Activated CD4-positive, alpha-beta T cell treated with anti-CD3 and anti-CD28 coated beads for 4 hours (primary cell): ENCODE data around the gene TBC1D22A.

ENCODE experiments used
- DNase-seq, 2 donors: peaks; one replicate each; pipeline ENCODE4 v3.0.0-alpha.2; 2020

TBC1D22A gene

DNA sequence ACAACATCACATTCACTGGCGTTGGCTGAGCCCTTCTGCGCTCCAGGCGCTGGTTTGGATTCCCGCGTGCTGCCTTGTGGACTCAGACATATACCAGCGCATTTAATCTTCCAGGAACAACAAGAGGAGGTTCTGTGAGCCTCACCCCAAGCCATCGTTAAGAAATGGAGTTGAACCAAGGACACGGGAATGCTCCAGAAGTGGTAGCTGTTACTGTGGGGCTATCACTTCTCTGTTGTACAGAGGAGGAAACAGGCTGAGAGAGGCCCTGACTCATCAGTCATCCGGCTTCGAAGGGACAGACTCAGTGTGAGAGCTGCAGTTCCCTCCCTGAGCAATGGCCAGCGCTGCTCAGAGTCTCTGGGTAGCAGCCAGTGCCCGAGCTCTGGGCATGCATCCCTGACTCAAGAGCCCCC is 291.3 kb downstream of the TBC1D22A start:
- no peak for DNase-seq

GRCh38 chr22:47054231-47055072 is 292.0 kb downstream of the TBC1D22A start:
- DNase-seq, result no peak

GRCh38 chr22:47055073-47055355 is 292.6 kb downstream of the TBC1D22A start:
- no peak for DNase-seq

GRCh38 chr22:47055461-47055860 is 293.0 kb downstream of the TBC1D22A start:
- DNase-seq, result no peak

DNA sequence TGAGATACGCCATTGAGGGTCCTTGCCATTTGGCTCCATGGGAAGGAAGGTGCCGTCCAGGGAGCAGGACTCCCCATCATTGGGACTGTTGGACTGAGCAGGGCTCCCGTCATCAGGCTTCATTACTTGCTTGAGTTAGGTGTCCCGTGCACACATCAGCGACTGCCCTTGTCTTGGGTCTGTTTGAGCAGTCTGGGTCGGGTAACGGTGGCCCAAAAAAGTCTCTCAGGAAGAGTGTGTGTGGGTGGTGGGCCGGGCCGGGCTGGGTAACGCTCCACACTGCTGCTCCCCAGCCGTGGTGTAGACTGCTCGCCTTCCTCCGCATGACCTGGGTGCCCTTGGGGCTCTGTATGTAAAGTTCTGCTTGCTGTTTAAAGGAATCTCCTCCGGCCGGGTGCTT is 293.5 kb downstream of the TBC1D22A start:
- no peak for DNase-seq

GRCh38 chr22:47056361-47056760 is 293.9 kb downstream of the TBC1D22A start:
- DNase-seq, result no peak

DNA sequence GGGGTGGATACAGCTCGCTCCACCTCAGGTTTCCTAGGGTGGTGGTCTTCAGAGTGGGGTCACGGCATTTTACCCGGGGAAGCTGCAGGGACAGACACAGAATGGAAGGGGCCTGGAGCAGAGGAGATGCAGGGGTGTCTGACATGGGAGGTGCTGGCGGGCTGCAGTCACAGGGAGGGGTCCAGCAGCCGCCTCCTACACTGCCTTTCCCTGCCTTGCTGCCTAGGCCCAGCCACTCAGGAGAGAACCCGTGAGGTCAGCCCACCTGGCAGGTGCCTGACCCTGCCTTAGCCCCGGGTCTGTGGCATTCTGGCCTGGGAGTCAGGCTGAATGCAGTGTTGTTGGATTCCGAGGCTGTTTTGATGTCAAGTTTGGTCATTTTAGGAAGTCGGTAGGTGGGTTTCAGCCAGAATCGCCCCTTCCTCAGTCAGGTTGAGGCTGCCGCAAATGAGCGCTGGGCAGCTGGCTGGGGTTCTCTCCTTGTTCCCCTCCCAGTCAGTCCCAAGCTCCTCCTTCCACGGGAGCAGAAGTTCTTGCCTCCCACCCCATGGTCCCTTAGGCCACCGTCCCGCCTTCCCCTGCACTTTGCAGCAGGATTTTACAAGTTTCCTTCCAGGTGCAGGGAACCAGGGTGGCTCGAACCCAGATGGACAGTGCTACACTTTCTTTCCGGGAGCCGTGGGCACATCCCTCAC is 294.5 kb downstream of the TBC1D22A start:
- no peak for DNase-seq

- DNase-seq, result no peak
These were observed 295.6 kb downstream of the TBC1D22A start for GRCh38 chr22:47057916-47058585.

DNA sequence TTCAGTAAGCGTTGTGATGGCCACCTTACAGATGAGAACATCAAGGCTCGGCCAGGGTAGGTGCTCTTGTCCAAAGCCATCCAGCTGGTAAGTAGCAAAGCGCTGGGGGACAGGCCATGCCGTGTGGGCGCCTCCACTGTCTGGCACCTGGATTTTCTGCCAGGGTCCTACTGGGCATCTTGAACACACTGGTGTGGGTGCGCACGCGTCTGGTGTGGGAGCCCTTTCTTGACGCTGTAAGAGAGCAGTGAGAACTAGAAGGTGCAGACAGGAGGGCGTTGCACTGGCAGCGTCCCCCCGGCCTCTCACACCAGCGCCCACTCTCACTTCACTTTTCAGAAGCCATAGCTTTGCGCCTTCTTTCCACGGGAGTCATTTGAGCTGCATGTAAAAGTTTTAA is 296.6 kb downstream of the TBC1D22A start:
- DNase-seq, result no peak

DNA sequence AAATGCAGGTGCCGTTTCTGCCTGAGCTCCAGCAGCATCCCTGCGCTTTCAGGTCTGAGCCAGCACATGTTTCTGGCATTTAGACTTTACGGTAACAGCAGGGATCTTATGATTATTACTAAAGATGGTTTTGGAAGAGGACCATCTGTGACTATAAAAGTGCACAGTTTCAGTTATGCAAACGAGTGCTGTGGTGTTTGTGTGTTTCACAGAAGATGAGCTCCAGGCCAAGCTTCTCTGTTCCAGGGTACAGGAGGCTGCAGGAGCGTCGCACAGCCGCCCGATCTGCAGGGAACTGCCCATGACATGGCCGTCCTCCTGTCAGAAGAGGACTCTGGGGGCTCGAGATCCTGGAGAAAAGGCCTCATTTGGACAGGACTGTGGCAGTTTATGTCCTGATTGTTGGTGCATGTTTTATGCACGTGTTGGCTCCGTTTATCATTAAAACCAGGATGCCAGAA is 297.3 kb downstream of the TBC1D22A start:
- DNase-seq, result no peak

- DNase-seq, result no peak
These were observed 298.3 kb downstream of the TBC1D22A start for GRCh38 chr22:47060718-47061117.

DNA sequence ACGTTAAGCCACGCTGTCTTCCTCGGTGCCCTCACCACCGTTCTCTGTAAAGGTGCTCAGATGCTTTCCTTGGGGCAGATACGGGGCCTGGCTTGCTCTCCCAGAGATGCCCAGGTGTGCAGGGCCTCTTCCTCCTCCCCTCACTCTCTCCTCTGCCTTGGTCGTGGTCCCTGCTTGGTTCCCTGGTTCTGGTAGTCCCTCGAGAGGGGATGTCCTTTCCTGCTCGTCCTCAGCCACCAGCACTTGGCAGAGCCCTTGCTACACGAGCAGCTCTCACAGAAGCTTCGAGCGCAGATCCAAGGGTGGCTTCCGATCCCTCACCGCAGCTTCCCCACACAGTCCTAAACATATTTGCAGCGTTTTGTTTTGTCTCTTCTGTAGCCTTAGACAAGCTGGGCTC is 298.8 kb downstream of the TBC1D22A start:
- no peak for DNase-seq

DNA sequence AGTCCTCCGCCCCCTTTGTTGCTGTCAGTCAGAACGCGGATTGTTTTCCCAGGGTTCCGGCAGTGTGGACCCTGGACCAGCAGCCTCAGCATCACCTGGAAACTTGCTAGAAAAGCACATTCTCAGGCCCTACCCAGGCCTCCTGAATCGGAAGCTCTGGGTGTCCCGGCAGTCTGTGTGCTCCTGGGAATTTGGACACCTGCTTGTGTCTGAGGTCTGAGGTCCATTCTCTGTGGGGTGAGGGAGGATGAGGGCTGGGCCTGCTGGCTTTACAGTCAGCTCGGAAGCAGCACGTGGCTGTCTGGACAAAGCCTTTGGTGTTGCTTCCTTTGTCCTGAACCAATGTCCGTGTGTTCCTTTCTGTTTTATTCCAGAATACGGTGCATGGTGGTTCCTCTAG is 299.7 kb downstream of the TBC1D22A start:
- DNase-seq, result no peak

DNA sequence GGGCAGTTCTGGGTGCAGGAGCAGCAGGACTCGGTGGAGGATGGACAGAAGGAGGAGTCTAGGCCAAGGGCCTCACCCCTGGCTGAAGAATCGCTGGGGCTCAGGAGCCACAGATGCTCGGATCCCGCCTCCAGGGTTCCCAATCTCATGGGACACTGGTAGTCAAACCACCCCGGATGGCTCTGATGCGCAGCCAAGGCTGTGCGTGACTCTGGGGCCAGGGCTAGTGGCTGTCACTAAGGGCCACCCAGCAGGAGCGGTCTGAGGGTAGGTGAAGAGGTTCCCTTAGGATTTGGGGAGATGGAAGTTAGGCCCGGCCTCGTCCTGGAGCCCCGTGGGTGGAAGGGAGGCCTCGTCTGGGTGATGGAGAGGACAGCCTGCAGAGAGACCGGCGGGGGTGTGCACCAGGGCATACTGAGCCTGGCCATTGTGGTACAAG is 300.6 kb downstream of the TBC1D22A start:
- DNase-seq, result no peak

DNA sequence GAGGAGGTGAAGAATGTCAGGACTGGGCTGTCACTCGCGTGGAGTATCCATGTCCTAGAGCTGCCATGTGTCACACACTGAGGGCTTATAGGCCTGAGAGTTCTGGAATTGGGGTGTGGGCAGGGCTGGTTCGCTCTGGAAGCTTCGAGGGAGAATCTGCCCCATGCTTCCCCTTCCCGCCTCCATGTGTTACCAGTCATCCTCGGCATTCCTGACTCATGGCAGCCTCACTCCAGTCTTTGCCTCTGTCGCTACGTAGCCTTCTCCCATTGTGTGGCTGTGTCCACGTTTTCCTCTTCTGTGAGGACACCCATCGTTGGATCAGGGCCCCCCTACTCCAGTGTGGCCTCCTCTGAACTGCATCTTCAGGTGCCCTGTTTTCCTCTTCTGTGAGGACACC is 301.2 kb downstream of the TBC1D22A start:
- no peak for DNase-seq

GRCh38 chr22:47064016-47064415 is 301.6 kb downstream of the TBC1D22A start:
- no peak for DNase-seq

GRCh38 chr22:47064416-47064815 is 302.0 kb downstream of the TBC1D22A start:
- DNase-seq, result no peak

- DNase-seq, result no peak
These were observed 303.5 kb downstream of the TBC1D22A start for GRCh38 chr22:47065756-47066615.

DNA sequence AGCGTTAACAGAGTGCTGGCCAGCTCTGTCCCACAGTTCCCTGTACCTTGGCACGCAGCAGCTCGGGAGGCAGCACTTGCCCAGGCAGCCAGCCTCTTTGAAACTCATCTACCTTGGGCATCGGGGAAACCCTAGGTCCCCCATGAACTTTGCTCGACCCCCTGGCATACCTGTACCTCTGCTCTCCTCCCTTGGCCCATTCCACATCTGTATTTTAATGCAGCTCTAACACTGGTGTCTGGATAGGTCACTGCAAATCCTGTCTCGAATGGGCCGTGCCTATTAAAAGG is 304.1 kb downstream of the TBC1D22A start:
- DNase-seq, result no peak

- no peak for DNase-seq
These were observed 305.0 kb downstream of the TBC1D22A start for GRCh38 chr22:47067321-47067890.

DNA sequence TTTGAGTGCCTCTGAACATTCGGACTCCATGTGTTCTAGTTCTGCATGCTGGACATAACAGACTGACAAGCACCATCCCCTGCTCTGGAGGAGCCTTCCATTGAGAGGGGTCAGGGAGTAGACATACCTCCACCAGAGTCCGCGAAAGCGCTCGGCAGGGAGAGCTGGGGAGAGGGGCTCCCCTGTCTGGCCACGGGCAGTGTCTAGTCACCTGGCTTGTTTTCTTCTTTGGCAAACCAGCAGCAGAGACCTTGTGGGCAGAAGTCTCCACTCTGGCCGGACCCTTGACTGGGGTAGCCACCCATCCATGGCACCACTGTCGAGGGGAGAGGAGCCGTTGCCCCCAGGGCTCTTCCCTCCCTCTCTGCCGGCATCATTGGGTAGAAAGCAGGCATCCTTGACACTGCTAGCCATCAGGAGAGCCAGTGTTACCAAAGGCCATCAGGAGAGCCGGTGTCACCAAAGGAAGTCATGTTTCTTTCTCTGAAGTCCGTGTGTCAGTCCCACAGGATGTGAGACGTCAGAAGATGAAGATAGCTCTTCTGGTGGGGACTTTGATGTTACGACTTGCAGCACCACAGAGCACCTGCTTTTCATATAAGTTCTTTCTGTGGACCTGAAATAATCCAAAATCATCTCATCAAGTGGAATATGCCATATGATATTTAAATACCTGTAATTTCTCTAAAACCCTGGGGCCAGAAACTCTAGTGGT is 305.6 kb downstream of the TBC1D22A start:
- no peak for DNase-seq

DNA sequence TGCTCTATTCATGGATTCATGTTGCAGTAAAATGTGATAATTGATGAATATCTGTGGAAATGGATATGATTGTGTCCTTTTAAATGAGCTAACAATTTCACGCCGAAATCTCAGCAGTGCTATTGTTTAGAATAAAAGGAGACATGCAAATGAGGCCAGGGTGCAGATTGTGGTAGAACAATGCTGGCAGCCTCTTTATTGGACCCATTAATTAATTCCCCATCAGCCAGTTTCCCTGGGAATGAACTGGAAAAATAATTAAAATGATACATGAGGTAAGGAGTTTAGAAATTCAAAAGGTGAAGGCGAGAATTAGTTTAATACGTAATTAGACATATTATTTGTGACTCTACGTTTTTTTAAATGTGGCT is 306.2 kb downstream of the TBC1D22A start:
- DNase-seq, result no peak
